Measurements from ENCODE around the gene SERPINB6. TPM values are rescaled to one million over a fixed set of nuclear protein-coding genes. Genes with fewer than 3 reads are reported as not detected.

SERPINB6 gene
- total RNA-seq, 1 donor from 2014 or later = 48.7 TPM

DNA sequence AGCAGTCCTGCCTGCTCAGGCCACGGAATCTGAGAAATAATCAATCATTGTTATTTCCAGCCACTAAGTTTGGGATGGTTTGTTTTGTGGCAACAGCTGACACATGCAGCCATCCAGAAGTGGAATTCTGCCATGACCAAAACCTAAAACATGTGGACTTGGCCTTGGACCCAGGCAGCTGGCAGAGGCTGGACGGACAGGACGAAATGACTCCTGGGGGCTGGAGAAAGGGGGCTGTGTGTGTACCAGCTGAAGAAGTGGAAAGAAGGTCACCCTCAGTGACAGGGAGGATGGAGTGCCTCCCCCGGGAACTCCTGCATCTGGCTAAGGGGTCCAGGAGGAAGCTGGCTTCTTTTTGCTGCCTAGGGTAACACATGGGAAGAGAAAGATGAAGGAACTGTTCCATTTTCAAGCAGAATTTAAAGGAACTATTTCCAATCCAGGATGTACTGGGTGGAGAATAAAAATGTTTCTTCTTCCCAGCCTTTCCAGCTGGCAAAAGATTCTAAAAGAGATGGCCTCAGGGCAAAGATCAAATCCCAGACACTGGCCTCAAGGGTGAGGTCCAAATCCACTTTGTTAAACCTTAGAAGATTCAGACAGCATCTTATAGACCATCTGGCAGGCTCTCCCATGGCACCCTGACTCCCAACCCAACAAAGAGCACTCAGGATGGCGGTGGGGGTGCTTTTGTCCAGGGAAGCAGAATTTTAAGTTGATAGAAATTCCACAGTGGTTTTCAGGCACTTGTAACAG lies 14.3 kb downstream of the SERPINB6 start:
- no peak for FAIRE-seq
- H3K27me3 ChIP-seq (ENCODE audit: control insufficient read depth, insufficient read depth, low read length) = no peaks in the 10 kb centered on the region
- peaks cover 2% of the 10 kb centered on the region for H3K36me3 ChIP-seq (ENCODE audit: control insufficient read depth, insufficient read depth, low read length)
- no peak overlapping the region for H3K4me3 ChIP-seq (ENCODE audit: low read depth, low read length)
- TF ChIP-seq, protein P1, sequence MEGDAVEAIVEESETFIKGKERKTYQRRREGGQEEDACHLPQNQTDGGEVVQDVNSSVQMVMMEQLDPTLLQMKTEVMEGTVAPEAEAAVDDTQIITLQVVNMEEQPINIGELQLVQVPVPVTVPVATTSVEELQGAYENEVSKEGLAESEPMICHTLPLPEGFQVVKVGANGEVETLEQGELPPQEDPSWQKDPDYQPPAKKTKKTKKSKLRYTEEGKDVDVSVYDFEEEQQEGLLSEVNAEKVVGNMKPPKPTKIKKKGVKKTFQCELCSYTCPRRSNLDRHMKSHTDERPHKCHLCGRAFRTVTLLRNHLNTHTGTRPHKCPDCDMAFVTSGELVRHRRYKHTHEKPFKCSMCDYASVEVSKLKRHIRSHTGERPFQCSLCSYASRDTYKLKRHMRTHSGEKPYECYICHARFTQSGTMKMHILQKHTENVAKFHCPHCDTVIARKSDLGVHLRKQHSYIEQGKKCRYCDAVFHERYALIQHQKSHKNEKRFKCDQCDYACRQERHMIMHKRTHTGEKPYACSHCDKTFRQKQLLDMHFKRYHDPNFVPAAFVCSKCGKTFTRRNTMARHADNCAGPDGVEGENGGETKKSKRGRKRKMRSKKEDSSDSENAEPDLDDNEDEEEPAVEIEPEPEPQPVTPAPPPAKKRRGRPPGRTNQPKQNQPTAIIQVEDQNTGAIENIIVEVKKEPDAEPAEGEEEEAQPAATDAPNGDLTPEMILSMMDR (IDR thresholded peaks at IDR 0.05; ENCODE audit: insufficient read depth, low read length, severe bottlenecking) = no peak
- DNase-seq (ENCODE audit: low read depth) = no peak

DNA sequence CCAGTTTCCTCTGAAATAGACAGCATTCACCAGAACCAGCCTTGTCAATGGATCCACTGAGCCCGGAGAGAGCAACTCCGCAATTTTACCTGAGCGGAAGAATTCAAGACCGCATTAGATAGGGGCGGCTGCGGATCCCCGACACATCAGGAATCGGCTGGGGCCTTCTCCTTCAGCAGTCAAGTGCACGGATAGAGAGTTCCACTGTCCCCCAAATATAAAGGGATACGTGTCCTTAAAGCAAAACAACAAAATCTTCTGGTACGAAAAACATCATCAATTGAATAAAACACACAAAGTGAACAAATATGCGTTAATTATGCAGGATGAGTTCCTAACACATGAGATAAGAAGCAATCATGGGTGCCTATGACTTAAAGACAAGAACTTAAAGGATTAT lies 18.3 kb downstream of the SERPINB6 start:
- Histone ChIP-seq H3K4me3 (ENCODE audit: low read depth, low read length) (no peak overlapping the region), H3K27me3 (ENCODE audit: control insufficient read depth, insufficient read depth, low read length) (no peaks in the 10 kb centered on the region), H3K36me3 (ENCODE audit: control insufficient read depth, insufficient read depth, low read length) (peaks cover 12% of the 10 kb centered on the region)
- DNase-seq (ENCODE audit: low read depth) = no peak
- no peak for FAIRE-seq
- TF ChIP-seq, protein P1 (IDR thresholded peaks at IDR 0.05; ENCODE audit: insufficient read depth, low read length, severe bottlenecking) = no peak

DNA sequence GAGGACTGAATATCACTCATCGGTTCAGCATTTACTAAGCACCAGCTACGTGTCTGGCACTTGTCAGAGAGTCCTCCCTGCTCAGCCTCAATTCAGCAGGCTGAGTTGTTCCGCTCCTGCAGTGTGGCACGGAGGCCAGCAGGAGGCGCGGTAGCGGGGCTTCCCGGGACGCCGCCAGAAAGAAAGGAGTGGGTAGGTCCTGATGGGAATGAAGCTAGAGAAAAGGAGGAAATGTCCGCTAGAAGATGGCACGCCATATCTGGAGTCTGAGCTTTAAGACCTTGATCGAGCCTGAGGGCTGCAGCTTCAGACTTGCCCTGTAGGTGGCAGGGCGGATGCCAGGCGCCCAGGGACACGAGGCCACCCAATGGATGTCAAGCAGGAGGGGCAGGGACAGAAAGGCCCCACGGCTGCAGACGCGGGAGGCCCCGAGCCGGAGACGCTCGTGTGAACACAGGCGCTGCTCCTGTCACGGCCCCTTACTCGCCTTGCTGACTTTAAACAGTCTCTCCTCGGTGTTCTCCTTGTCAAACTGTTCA lies 18.7 kb downstream of the SERPINB6 start:
- FAIRE-seq = peak; percentile 36

DNA sequence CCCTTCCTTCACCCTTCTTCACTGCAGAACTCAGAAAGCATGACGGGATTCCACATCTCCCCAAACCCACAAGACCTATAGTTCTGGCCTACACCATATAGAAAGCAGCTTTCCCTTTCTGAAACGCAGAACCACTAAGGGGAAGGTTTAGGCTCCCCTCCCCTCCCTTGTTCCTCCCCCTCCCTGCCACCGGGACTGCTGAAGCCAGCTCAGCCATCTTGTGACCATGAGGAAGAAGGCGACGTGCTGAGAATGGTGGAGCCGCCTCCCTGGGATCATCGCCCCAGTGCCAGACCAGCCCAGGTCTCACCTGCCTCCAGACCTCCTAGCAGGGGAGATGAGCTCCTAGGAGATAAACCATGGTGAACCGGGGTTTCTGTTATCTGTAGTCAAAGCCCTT lies 19.6 kb downstream of the SERPINB6 start:
- no peaks in the 10 kb centered on the region for H3K27me3 ChIP-seq (ENCODE audit: control insufficient read depth, insufficient read depth, low read length)
- FAIRE-seq (no peak), DNase-seq (ENCODE audit: low read depth) (no peak)
- H3K36me3 ChIP-seq (ENCODE audit: control insufficient read depth, insufficient read depth, low read length) = peaks cover 17% of the 10 kb centered on the region
- H3K4me3 ChIP-seq (ENCODE audit: low read depth, low read length) = no peak overlapping the region
- TF ChIP-seq, protein P1 (IDR thresholded peaks at IDR 0.05; ENCODE audit: insufficient read depth, low read length, severe bottlenecking) = no peak

More for the DNA sequence above, 18.7 kb downstream of the SERPINB6 start:
- DNase-seq (ENCODE audit: low read depth) = peak; percentile 81
- TF ChIP-seq, protein P1 (IDR thresholded peaks at IDR 0.05; ENCODE audit: insufficient read depth, low read length, severe bottlenecking) = peak; percentile 84
- Histone ChIP-seq H3K4me3 (ENCODE audit: low read depth, low read length) (no peak overlapping the region), H3K27me3 (ENCODE audit: control insufficient read depth, insufficient read depth, low read length) (no peaks in the 10 kb centered on the region), H3K36me3 (ENCODE audit: control insufficient read depth, insufficient read depth, low read length) (peaks cover 17% of the 10 kb centered on the region)

DNA sequence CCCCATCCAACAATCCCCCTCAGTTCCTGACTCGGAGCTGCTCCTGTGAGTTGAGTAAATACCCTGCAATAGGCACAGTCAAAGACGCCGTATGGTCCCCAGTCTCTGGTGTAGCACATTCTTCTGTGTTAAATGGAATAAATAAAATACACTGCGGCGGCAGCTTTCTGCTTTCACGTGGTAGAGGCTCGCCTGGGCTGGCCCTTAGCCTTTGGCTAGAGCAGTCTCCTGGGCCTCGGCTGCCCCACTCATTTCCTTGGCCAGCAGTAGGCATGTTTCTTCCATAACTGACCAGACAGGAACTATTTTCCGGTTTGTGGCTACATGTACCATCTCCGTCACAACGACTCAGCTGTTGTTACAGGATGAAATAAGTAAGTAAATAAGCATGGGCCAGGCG lies 20.7 kb downstream of the SERPINB6 start:
- FAIRE-seq (no peak), DNase-seq (ENCODE audit: low read depth) (peak; percentile 27)

More for the DNA sequence above, 20.7 kb downstream of the SERPINB6 start:
- peaks cover 15% of the 10 kb centered on the region for H3K36me3 ChIP-seq (ENCODE audit: control insufficient read depth, insufficient read depth, low read length)
- no peak overlapping the region for H3K4me3 ChIP-seq (ENCODE audit: low read depth, low read length)
- TF ChIP-seq, protein P1 (IDR thresholded peaks at IDR 0.05; ENCODE audit: insufficient read depth, low read length, severe bottlenecking) = no peak
- H3K27me3 ChIP-seq (ENCODE audit: control insufficient read depth, insufficient read depth, low read length) = no peaks in the 10 kb centered on the region
